WTC11 (cell line): ENCODE measurements around the gene STK10. TPM values are rescaled to one million over a fixed set of nuclear protein-coding genes. Genes with fewer than 3 reads are reported as not detected.

Experiments
- ATAC-seq: fragments of 200-7000 bp; cut with Tn5 transposase; 2 replicates; pipeline ENCODE4 v1.10.0; 2021; ENCODE audit warnings: mild to moderate bottlenecking, moderate library complexity
- CTCF ChIA-PET: fragments of 300-600 bp; sonication (Branson Sonifier 250); formaldehyde crosslinking; loops from one replicate; lab custom pipeline; 2021; ENCODE audit warnings: antibody characterized with exemption; lab: Charles Lee
- POLR2A ChIA-PET: fragments of 350-600 bp; sonication (Branson Sonifier 250); formaldehyde crosslinking; loops from one replicate; lab custom pipeline; 2021; ENCODE audit warnings: antibody characterized with exemption; lab: Charles Lee
- DNase-seq: peaks from one replicate; pipeline ENCODE4 v3.0.0; 2021; ENCODE audit warnings: low spot score
- H3K27ac Mint-ChIP-seq: 2 replicates; pipeline ENCODE4 v1.8.0; 2021; ENCODE audit warnings: mixed read lengths
- H3K27me3 Mint-ChIP-seq: 2 replicates; pipeline ENCODE4 v1.8.0; 2021; ENCODE audit warnings: low read depth, mild to moderate bottlenecking, moderate library complexity, mixed read lengths
- H3K36me3 Mint-ChIP-seq: 2 replicates; pipeline ENCODE4 v1.8.0; 2021; ENCODE audit warnings: mixed read lengths
- H3K4me1 Mint-ChIP-seq: 2 replicates; pipeline ENCODE4 v1.8.0; 2022; ENCODE audit warnings: mixed read lengths
- H3K4me3 Mint-ChIP-seq: 2 replicates; pipeline ENCODE4 v1.8.0; 2021; ENCODE audit warnings: mild to moderate bottlenecking, moderate library complexity, mixed read lengths
- H3K9me3 Mint-ChIP-seq: 2 replicates; pipeline ENCODE4 v1.8.0; 2021; ENCODE audit warnings: mixed read lengths
- CREM ChIP-seq: sonication (generic); formaldehyde crosslinking; IDR thresholded peaks from 2 replicates; pipeline ENCODE4 v1.8.1; 2022; ENCODE audit warnings: mild to moderate bottlenecking, missing genetic modification reagents, moderate library complexity
- CTCF ChIP-seq: fragments of 200-600 bp; IDR thresholded peaks from 2 replicates; pipeline ENCODE4 v1.8.0; 2022; ENCODE audit warnings: antibody characterized with exemption
- ELF4 ChIP-seq: sonication (generic); formaldehyde crosslinking; IDR thresholded peaks from 2 replicates; pipeline ENCODE4 v1.8.1; 2022; ENCODE audit warnings: low read depth, mild to moderate bottlenecking, moderate library complexity, missing genetic modification reagents
- FOXJ3 ChIP-seq: sonication (generic); formaldehyde crosslinking; IDR thresholded peaks from 2 replicates; pipeline ENCODE4 v1.9.0; 2021; ENCODE audit warnings: missing genetic modification reagents, mild to moderate bottlenecking, borderline replicate concordance
- GRHL2 ChIP-seq: fragments of 250-450 bp; sonication (Bioruptor Pico); IDR thresholded peaks from 2 replicates; pipeline ENCODE4 v1.8.0; 2022; ENCODE audit warnings: mild to moderate bottlenecking, moderate library complexity; ENCODE audit not compliant: insufficient replicate concordance, severe bottlenecking
- IRF1 ChIP-seq: sonication (generic); formaldehyde crosslinking; IDR thresholded peaks from 2 replicates; pipeline ENCODE4 v1.8.0; 2023; ENCODE audit warnings: missing genetic modification reagents
- NR3C1 ChIP-seq: sonication (generic); formaldehyde crosslinking; conservative IDR thresholded peaks from 2 replicates; pipeline ENCODE4 v1.8.1; 2023; ENCODE audit warnings: low read depth, mild to moderate bottlenecking, missing genetic modification reagents
- OVOL2 ChIP-seq: fragments of 250-450 bp; sonication (Bioruptor Pico); IDR thresholded peaks from 2 replicates; pipeline ENCODE4 v1.9.0; 2021; ENCODE audit warnings: mild to moderate bottlenecking, borderline replicate concordance
- SMAD4 ChIP-seq: sonication (generic); formaldehyde crosslinking; IDR thresholded peaks from 2 replicates; pipeline ENCODE4 v1.8.0; 2022; ENCODE audit warnings: mild to moderate bottlenecking, missing genetic modification reagents
- TEAD1 ChIP-seq: sonication (generic); formaldehyde crosslinking; IDR thresholded peaks from 2 replicates; pipeline ENCODE4 v1.8.0; 2022; ENCODE audit warnings: mild to moderate bottlenecking, missing genetic modification reagents
- ZNF121 ChIP-seq: sonication (generic); formaldehyde crosslinking; IDR thresholded peaks from 2 replicates; pipeline ENCODE4 v1.8.0; 2023; ENCODE audit warnings: missing genetic modification reagents
- ZNF263 ChIP-seq: sonication (generic); formaldehyde crosslinking; IDR thresholded peaks from 2 replicates; pipeline ENCODE4 v1.8.1; 2022; ENCODE audit warnings: low read depth, mild to moderate bottlenecking, moderate library complexity, missing genetic modification reagents
- ZNF416 ChIP-seq: fragments of 250-450 bp; sonication (Bioruptor Pico); IDR thresholded peaks from 2 replicates; pipeline ENCODE4 v1.9.0; 2021; ENCODE audit warnings: mild to moderate bottlenecking, inconsistent platforms
- ZNF423 ChIP-seq: fragments of 250-450 bp; sonication (Bioruptor Pico); IDR thresholded peaks from 2 replicates; pipeline ENCODE4 v2.1.2; 2022; ENCODE audit warnings: mild to moderate bottlenecking, moderate library complexity
- total RNA-seq: library from RNA; stranded (reverse); gene quantifications from 3 replicates; pipeline ENCODE4 v1.2.3, GENCODE V29; 2021
- TF ChIP-seq, protein P1 (sequence below): sonication (generic); formaldehyde crosslinking; IDR thresholded peaks from 2 replicates; pipeline ENCODE4 v1.8.1; 2022; ENCODE audit warnings: mild to moderate bottlenecking, moderate library complexity, missing genetic modification reagents
- TF ChIP-seq, protein P2 (sequence below): fragments of 250-450 bp; sonication (Bioruptor Pico); IDR thresholded peaks from 2 replicates; pipeline ENCODE4 v1.9.0; 2021; ENCODE audit warnings: mild to moderate bottlenecking
- TF ChIP-seq, protein P3 (sequence below): sonication (generic); formaldehyde crosslinking; conservative IDR thresholded peaks from 2 replicates; pipeline ENCODE4 v1.8.1; 2023; ENCODE audit warnings: mild to moderate bottlenecking, low read depth, missing genetic modification reagents, moderate library complexity
- TF ChIP-seq, protein P4 (sequence below): sonication (generic); formaldehyde crosslinking; IDR thresholded peaks from 2 replicates; pipeline ENCODE4 v1.8.0; 2023; ENCODE audit warnings: mild to moderate bottlenecking, missing genetic modification reagents

Gene STK10
- total RNA-seq, 1 experiment from 2014 or later: 20.5 TPM

DNA sequence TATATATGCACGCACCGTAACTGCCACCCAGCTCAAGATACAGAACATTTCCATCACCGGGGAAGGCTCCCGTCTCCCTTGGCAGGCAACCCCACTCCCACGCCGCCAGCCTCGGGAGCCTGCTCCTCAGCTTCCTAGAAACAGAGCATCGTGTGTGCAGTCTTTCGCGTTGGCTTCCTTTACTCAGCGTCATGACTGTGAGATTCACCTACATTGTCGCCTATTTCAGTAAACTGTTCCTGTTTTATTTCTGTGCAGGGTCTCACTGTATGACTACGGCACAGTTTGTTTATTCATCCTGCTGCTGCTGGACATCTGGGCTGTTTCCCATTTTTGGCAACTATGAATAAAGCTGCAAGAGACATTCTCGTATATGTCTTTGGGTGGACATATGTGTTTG, 90.7 kb downstream of the STK10 start (continued):
- TF ChIP-seq, protein P1, sequence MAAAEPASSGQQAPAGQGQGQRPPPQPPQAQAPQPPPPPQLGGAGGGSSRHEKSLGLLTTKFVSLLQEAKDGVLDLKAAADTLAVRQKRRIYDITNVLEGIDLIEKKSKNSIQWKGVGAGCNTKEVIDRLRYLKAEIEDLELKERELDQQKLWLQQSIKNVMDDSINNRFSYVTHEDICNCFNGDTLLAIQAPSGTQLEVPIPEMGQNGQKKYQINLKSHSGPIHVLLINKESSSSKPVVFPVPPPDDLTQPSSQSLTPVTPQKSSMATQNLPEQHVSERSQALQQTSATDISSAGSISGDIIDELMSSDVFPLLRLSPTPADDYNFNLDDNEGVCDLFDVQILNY (CRISPR knock-in tag): no peak
- no peak for TF ChIP-seq ZNF416
- TF ChIP-seq ZNF263 (CRISPR knock-in tag): no peak
- no peak for TF ChIP-seq CREM

- Mint-ChIP-seq H3K4me1 (peaks cover 3% of the 10 kb centered on the region), H3K36me3 (no peaks in the 10 kb centered on the region), H3K27ac (no peak overlapping the region), H3K4me3 (no peak overlapping the region), H3K9me3 (peaks cover 4% of the 10 kb centered on the region; the same call in 1 of the 2 replicates), H3K27me3 (no peaks in the 10 kb centered on the region)
- no peak; the same call in 1 of the 2 replicates for ATAC-seq
- ChIA-PET POLR2A (interaction anchor here (0.6 kb wide), 1 partner anchor 221 kb away, joined by 5 read pairs; no protein-coding TSS in a partner anchor), CTCF (interaction anchor here (0.9 to 2.6 kb wide), 14 partner anchors 8 to 238 kb away, joined by 3 to 10 read pairs (median 5); partner anchors contain the start of genes STK10 and UBTD2)
- no peak for DNase-seq
- TF ChIP-seq ELF4: no peak
- TF ChIP-seq ZNF121: no peak
Measured at GRCh38 chr5:172096207-172096940, 91.7 kb downstream of the STK10 start.

DNA sequence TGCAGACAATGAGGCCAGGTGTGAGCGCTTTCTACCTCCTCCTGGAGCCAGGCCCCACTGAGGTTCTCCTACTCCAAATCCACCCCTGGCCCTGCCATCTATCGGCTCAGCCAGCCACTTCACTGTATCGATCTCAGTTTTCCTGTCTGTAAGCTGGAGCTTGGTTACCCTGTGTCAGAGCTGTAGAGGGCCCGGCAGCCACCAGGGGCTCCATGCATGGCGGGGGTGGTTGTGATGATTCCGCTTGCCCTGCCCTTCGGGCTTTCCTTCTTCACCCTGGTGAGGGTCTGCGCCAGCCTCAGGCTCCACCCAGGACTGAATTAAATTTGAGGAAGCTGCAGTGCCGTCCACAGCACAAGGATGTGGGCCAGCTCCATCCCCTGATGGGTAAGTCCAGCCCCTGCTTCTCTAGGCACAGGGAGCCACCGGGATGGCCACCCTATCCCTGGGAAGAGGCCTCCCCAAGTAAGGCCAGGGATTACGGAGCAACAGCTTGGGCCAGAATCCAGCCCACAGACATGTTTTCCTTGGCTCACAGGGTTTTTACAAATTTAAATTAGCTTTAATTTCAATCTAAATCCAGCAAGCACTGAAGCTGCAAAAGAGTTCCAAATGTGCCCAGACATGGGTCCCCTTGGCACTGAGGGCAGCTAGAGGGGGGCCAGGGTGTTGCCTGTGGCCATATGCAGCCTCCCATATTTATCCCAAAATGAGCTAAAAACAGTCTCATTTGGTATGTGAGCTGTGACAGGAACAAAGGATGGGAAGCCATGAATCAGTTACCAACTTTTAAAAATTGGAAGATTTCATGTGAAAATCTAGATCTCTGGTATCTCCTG, 92.4 kb downstream of the STK10 start:
- CTCF ChIA-PET: interaction anchor here (0.6 to 2.6 kb wide), 17 partner anchors 9 to 239 kb away, joined by 3 to 10 read pairs (median 4); partner anchors contain the start of genes STK10 and UBTD2

More for the DNA sequence above, 92.4 kb downstream of the STK10 start:
- no peak overlapping the region for H3K4me3 Mint-ChIP-seq
- no peak for DNase-seq
- TF ChIP-seq, protein P2, sequence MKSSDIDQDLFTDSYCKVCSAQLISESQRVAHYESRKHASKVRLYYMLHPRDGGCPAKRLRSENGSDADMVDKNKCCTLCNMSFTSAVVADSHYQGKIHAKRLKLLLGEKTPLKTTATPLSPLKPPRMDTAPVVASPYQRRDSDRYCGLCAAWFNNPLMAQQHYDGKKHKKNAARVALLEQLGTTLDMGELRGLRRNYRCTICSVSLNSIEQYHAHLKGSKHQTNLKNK (CRISPR knock-in tag): no peak
- TF ChIP-seq TEAD1 (CRISPR knock-in tag) (no peak), OVOL2 (CRISPR knock-in tag) (no peak), IRF1 (CRISPR knock-in tag) (no peak), CTCF (no peak), NR3C1 (CRISPR knock-in tag) (no peak), GRHL2 (CRISPR knock-in tag) (no peak), SMAD4 (CRISPR knock-in tag) (no peak), FOXJ3 (CRISPR knock-in tag) (no peak), ZNF423 (CRISPR knock-in tag) (no peak)
- TF ChIP-seq, protein P3, sequence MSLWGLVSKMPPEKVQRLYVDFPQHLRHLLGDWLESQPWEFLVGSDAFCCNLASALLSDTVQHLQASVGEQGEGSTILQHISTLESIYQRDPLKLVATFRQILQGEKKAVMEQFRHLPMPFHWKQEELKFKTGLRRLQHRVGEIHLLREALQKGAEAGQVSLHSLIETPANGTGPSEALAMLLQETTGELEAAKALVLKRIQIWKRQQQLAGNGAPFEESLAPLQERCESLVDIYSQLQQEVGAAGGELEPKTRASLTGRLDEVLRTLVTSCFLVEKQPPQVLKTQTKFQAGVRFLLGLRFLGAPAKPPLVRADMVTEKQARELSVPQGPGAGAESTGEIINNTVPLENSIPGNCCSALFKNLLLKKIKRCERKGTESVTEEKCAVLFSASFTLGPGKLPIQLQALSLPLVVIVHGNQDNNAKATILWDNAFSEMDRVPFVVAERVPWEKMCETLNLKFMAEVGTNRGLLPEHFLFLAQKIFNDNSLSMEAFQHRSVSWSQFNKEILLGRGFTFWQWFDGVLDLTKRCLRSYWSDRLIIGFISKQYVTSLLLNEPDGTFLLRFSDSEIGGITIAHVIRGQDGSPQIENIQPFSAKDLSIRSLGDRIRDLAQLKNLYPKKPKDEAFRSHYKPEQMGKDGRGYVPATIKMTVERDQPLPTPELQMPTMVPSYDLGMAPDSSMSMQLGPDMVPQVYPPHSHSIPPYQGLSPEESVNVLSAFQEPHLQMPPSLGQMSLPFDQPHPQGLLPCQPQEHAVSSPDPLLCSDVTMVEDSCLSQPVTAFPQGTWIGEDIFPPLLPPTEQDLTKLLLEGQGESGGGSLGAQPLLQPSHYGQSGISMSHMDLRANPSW (CRISPR knock-in tag): no peak
- TF ChIP-seq, protein P4, sequence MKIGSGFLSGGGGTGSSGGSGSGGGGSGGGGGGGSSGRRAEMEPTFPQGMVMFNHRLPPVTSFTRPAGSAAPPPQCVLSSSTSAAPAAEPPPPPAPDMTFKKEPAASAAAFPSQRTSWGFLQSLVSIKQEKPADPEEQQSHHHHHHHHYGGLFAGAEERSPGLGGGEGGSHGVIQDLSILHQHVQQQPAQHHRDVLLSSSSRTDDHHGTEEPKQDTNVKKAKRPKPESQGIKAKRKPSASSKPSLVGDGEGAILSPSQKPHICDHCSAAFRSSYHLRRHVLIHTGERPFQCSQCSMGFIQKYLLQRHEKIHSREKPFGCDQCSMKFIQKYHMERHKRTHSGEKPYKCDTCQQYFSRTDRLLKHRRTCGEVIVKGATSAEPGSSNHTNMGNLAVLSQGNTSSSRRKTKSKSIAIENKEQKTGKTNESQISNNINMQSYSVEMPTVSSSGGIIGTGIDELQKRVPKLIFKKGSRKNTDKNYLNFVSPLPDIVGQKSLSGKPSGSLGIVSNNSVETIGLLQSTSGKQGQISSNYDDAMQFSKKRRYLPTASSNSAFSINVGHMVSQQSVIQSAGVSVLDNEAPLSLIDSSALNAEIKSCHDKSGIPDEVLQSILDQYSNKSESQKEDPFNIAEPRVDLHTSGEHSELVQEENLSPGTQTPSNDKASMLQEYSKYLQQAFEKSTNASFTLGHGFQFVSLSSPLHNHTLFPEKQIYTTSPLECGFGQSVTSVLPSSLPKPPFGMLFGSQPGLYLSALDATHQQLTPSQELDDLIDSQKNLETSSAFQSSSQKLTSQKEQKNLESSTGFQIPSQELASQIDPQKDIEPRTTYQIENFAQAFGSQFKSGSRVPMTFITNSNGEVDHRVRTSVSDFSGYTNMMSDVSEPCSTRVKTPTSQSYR (CRISPR knock-in tag): no peak
- peaks cover 4% of the 10 kb centered on the region; the same call in 1 of the 2 replicates for H3K9me3 Mint-ChIP-seq
- peak overlapping the region; percentile 60; the same call in 1 of the 2 replicates for H3K27ac Mint-ChIP-seq
- H3K36me3 Mint-ChIP-seq: no peaks in the 10 kb centered on the region
- H3K4me1 Mint-ChIP-seq: peaks cover 3% of the 10 kb centered on the region
- ATAC-seq: peak; percentile 83
- no peaks in the 10 kb centered on the region for H3K27me3 Mint-ChIP-seq
- POLR2A ChIA-PET: no interaction called here
